ENCODE measurements around the gene PDZD7. TPM values are rescaled to one million over a fixed set of nuclear protein-coding genes. Genes with fewer than 3 reads are reported as not detected.

Gene PDZD7
- total RNA-seq, 1 experiment from 2014 or later: 1.8 TPM

DNA sequence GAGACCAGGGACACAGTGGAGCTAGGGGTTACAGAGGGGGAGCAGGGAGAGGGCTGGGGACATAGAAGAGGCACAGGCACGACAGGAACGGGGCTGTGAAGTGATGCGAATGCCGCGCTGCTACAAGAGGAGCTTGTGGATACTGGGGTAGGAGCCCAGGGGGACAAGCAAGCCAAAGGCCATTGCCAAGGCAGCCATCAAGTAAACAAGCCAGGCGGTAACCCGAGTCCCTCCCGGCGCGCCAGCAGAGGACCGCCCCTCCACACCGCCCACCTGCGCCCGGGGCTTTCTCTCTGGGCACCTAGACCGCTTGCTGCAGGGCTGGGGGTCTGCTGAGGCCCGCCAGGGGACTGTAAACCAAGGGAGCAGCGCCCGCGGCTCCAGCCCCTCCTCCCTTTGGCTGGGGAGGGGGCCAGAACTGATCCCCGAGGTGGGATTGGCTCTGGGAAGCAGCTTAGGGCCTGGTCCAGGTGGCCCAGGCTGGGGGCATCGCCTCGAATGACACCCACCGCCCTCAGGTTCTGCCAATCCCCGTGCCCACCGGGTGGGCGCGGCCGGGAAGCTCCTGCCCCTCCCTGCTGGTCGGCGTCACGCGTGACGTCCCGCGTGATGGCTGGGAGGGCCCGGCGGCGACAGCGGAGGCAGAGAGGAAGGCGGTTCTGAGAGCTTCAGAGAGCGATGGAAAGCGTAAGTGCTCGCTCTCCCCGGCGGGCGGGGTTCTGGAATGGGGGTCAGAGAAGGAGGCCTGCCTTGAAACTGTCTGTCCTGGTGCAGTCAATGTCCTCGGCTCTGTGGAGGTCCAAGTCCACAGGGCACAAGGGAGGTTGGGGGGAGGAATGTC lies 1.1 kb upstream of the PDZD7 start:
- peaks cover 20% of the 10 kb centered on the region for H3K4me1 ChIP-seq (ENCODE audit: control insufficient read depth, insufficient read depth, low read length)
- ChIA-PET CTCF (interaction anchor here (0.9 to 3.1 kb wide), 6 partner anchors 9 to 110 kb away, joined by 3 to 22 read pairs (median 6); no protein-coding TSS in a partner anchor), POLR2A (interaction anchor here (1.2 kb wide), 1 partner anchor 11 kb away, joined by 3 read pairs; no protein-coding TSS in a partner anchor)
- ATAC-seq (peak; percentile 49), DNase-seq (ENCODE audit: low read depth, low spot score) (no peak)
- H3K4me3 ChIP-seq (ENCODE audit: low read depth in 2 of 2, low read length in 2 of 2): peak overlapping the region; percentile 69 to 94
- TF ChIP-seq SIN3A (IDR thresholded peaks at IDR 0.05; ENCODE audit: borderline replicate concordance, insufficient read depth, low read depth, low read length): 0 out of 2 replicates have a peak, but pooled peaks have one; percentile 35
- TF ChIP-seq, protein P1, sequence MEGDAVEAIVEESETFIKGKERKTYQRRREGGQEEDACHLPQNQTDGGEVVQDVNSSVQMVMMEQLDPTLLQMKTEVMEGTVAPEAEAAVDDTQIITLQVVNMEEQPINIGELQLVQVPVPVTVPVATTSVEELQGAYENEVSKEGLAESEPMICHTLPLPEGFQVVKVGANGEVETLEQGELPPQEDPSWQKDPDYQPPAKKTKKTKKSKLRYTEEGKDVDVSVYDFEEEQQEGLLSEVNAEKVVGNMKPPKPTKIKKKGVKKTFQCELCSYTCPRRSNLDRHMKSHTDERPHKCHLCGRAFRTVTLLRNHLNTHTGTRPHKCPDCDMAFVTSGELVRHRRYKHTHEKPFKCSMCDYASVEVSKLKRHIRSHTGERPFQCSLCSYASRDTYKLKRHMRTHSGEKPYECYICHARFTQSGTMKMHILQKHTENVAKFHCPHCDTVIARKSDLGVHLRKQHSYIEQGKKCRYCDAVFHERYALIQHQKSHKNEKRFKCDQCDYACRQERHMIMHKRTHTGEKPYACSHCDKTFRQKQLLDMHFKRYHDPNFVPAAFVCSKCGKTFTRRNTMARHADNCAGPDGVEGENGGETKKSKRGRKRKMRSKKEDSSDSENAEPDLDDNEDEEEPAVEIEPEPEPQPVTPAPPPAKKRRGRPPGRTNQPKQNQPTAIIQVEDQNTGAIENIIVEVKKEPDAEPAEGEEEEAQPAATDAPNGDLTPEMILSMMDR (IDR thresholded peaks at IDR 0.05): no peak
- intact Hi-C loops (cut with micrococcal nuclease; ENCODE audit: unreplicated experiment): no loop called here
- no peaks in the 10 kb centered on the region; the same call in 1 of the 2 replicates for H3K36me3 ChIP-seq (ENCODE audit: control insufficient read depth, insufficient read depth, low read length)
- no peaks in the 10 kb centered on the region for H3K27me3 ChIP-seq (ENCODE audit: control insufficient read depth, insufficient read depth, low read length)
- no peak overlapping the region; the same call in 1 of the 2 replicates for H3K27ac ChIP-seq (ENCODE audit: low read length)
- in situ Hi-C loops (cut with HindIII; ENCODE audit: low pct_unique_long_range_greater_than_20kb, low sequenced_read_pairs): no loop called here
- BruUV-seq (replicated peaks): no TSS peak
- H3K9me3 ChIP-seq (ENCODE audit: control insufficient read depth, insufficient read depth, low read depth, low read length): no peaks in the 10 kb centered on the region

DNA sequence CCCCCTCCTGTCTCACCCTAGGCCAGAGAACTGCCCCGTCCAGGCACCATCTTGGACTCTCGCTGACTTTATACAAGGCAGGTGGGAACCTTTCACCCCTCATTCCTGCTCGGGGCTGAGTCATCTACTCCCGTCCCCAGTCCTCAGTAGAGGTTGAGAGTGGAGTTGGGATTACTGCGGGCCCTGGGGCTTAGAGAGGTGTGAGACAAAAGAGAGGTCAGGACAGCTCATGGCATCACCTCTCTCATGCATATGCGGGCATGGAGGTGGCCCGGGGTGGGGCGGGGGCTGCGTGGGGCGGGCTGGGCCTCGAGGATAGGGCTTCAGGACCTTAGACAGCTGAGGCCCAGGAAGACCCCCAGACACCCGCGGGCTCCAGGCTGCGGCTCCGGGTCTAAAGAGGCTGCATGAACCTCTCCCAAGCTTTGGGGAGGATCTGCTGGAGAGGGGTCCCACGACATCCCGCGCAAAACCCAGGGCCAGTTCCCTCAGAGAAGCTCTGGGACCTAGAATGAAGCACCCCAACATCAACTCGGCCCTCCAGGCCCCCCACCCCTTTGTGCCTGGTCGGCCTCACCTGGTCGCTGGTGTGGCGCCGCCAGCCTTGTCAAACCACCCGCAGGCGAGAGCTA lies 317 bp downstream of the PDZD7 start:
- Histone ChIP-seq H3K36me3 (ENCODE audit: control insufficient read depth, insufficient read depth, low read length) (no peaks in the 10 kb centered on the region; the same call in 1 of the 2 replicates), H3K27ac (ENCODE audit: low read length) (no peak overlapping the region; the same call in 1 of the 2 replicates), H3K9me3 (ENCODE audit: control insufficient read depth, insufficient read depth, low read depth, low read length) (no peaks in the 10 kb centered on the region), H3K4me1 (ENCODE audit: control insufficient read depth, insufficient read depth, low read length) (peaks cover 20% of the 10 kb centered on the region), H3K27me3 (ENCODE audit: control insufficient read depth, insufficient read depth, low read length) (no peaks in the 10 kb centered on the region), H3K4me3 (ENCODE audit: low read depth in 2 of 2, low read length in 2 of 2) (peak overlapping the region; percentile 69 to 94)
- DNase-seq (ENCODE audit: low read depth, low spot score) (no peak), ATAC-seq (no peak; the same call in 1 of the 2 replicates)
- intact Hi-C loops (cut with micrococcal nuclease; ENCODE audit: unreplicated experiment) (no loop called here), in situ Hi-C loops (cut with HindIII; ENCODE audit: low pct_unique_long_range_greater_than_20kb, low sequenced_read_pairs) (no loop called here)
- POLR2A ChIA-PET: interaction anchor here (0.6 to 1.2 kb wide), 5 partner anchors 12 to 712 kb away, joined by 3 to 7 read pairs (median 4); no protein-coding TSS in a partner anchor
- no TSS peak for BruUV-seq (replicated peaks)
- CTCF ChIA-PET: interaction anchor here (0.5 to 3.1 kb wide), 10 partner anchors 7 to 470 kb away, joined by 3 to 22 read pairs (median 5); no protein-coding TSS in a partner anchor
- TF ChIP-seq SIN3A (IDR thresholded peaks at IDR 0.05; ENCODE audit: borderline replicate concordance, insufficient read depth, low read depth, low read length) (0 out of 2 replicates have a peak, but pooled peaks have one; percentile 1), POLR2AphosphoS5 (IDR thresholded peaks at IDR 0.05; ENCODE audit: low read depth, low read length) (no peak), TCF7L2 (IDR thresholded peaks at IDR 0.05; ENCODE audit: low read depth, low read length) (no peak)
- TF ChIP-seq, protein P1 (IDR thresholded peaks at IDR 0.05): no peak
